OCI-M2 (cell line): ENCODE measurements around the gene KLHL3.

Experiments
- DNase-seq: peaks from one replicate; lab custom pipeline; 2025; ENCODE audit not compliant: unreplicated experiment; lab: John Stamatoyannopoulos, UW

The KLHL3 gene

DNA sequence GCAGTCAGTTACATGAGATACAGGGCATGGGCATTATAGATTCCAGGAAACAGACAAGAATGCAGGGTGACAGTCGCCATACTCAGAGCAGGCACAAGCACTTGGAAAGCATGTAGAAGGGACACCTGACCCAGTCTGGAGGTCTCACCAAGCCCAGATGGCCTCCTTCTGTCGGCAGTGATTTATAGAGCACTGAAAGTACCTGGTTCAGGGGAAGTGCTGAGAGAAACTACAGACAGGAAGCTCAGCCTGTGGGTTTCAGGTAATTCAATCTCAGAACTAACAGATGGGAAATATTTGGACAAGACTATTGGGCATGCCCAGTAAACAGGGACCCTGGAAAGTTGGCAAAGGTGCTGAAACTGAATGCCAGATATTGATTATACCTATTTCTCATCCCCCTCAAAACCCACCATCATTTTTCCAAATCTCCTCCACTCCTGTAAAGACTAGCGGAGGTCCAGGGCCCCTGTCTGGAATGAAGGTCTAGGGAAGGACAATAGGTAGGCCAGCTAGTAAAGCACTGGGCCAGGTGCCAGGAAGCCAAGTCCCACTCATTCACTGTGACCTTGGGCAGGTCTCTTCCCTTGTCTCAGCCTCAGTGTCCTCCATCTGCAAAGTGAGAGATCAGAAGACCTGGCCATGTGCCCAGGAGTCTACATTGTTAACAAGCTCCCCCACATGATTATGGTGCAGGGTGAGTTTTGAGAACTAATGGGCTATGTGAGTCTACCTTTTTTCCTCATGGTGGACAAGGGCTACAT is 26.9 kb downstream of the KLHL3 start:
- no peak for DNase-seq

DNA sequence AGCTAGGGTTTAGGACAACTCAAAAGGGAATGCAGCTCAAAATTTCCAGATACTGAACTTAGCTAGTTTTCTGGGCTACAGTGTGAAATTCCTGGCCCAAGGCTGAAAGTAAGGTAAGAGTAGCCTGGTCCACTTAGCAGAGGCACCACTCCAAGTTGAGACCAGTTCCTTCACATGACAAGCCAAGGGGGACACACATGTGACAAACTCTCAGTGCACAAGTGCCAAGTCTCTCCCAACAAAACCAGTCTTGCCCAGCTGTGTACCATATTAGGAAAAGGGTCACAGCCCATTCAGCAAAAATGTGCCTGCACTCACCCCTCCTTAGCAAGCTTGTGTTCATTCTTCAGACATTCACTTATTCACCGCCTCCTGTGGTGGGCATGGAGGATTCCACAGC is 27.8 kb downstream of the KLHL3 start:
- DNase-seq, result no peak

GRCh38 chr5:137706841-137707240 is 29.0 kb downstream of the KLHL3 start:
- no peak for DNase-seq

DNA sequence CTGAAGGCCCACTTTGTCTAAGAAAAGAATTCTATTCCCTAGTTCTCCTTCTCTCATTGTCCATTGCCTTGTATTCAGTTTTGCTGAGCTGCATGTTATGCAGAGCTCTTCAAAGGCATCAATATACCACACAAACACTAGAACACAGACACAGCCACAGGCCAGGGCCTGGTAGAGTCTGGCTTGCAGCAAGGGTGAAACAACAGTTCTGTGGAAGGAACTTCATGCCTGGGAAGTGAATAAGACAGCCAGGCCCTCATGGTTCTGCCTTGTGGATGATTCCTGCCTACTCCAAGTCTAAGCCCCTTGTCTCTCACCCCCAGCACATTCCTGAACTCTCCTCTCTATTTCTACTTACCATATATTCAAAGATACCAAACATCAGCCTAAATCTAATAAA is 30.8 kb downstream of the KLHL3 start:
- no peak for DNase-seq

DNA sequence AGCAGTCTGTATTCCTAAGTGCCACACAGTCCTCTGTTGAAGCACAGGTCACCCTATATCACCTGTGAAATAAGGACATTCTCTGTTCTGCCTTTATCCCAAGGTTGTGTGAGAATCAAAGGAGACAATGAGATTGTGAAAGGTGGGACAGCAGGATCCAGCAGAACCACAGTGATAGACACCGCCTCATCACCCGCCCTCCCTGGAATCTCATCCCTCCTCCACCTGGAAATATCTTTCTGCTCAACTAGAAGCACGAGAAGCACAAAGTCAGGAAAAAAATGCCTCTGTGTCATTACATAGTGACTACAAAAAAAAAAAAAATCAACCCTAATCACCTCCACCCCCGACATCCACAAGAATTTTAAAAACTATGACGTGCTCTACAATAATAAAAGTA is 32.3 kb downstream of the KLHL3 start:
- no peak for DNase-seq

DNA sequence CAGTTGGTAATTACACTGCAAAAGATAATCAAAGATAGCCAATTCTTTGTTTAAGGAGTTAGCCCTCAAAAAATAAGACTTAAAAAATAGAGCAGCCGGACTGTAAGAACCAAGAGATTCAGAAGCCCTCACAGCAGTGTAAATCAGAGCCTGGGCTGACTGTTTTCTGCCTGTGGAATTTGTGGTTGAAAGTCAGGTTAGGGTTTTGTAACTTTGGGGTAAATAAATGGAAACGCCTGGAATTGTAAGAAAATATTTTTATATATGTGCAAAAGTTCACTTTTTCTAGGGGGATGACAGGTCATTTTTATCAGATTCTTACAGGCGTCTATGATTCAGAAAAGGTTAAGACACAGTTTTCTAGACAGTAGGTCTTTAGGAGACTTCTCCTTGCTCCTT is 35.6 kb downstream of the KLHL3 start:
- DNase-seq, result no peak

DNA sequence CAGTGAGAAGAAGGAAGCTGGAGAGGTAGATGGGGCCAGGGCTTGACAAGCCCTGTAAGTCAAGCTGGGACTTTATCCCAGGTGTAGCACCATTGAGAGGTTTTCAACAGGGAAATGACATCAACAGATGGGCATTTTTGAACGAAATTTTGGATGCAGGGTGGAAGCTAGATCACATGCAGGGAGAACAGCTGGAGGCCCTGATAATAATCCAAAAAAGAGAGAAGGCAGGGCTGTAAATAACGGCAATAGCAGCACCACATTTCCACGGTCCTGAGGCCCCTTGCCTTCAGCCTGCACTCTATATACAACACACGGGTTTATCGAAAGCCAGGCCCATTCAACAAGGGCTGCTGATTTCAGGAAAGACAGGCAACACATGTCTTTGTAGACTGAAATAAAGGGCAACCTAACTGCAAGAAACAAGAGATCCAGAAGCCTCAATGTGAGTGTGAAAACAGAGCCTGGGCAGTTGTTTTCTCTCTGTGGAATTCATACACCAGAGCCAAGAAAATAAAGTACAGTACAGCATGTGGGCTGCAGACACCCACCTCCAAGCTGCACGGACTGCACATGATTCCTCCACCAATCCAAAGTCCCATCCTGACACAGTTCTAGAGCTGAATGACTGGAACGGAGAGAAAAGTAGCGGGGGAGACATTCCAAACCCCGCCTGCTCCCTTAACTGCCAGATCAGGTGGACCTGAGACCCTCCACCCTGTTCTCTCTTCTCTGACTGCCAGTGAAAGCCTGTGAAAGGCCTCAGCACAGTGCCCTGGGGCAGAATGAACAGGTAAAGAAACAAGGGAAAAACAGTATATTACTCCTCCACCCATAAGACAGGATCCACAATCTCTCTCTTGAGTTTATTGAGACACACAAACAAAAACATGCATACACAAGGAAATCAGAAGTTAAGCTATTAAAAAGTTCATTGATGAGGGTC is 36.3 kb downstream of the KLHL3 start:
- no peak for DNase-seq

DNA sequence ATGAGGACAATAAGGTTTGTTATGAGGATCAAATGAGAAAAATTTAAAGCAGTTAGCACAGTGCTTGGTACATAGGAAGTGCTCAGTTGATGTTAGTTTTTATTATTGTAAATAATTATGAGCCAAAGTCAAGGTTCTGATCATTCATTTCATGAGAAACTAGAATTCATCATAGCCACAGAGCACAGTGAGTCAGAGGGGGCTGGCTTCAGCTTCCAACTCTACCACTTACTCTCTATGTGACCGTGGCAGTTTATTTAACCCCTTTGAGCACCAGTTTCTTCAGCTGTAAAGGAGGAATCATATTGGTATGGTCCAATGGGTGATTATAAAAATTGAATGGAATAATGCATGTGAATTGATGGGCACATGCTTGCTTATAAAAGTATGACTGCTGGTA is 39.4 kb downstream of the KLHL3 start:
- no peak for DNase-seq

- DNase-seq, result peak; percentile 35
Observed at GRCh38 chr5:137695651-137696428, 40.0 kb downstream of the KLHL3 start.

DNA sequence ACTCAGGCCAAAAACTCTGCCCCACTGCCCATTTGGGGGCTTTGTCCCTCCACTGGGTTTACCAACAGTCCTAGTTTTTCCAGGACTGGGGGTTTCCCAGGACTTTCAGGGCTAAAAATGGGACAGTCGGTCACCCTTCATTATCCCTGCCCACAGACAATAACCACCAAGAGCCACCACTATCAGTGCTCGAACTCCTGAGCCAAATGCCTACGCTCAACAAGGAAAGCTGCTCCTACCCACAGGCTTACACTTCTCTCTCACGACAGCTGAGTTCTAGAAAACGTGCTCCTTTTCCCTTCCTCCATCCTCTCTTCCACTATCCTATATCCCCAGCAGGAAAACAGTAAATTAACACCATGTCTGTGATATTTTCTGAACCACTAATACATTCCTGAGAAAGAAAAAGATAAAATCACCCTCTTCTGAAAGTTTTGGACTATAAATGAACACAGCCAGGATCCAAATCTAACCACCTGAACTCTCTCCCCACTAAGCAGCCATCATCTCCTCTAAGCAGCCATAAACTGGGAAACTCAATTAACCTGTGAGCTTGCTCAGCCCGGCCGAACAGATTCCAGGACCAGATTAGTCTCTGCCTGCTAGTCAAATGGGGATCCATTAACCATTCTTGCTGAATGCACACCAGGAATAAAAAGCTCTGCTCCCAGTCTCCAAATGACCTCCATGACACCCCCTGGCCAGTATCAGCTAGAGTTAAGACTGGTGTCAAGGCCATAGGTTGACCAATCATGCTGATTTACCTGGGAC is 41.8 kb downstream of the KLHL3 start:
- DNase-seq, result no peak

- no peak for DNase-seq
Observed at GRCh38 chr5:137693307-137693950, 42.5 kb downstream of the KLHL3 start.

DNA sequence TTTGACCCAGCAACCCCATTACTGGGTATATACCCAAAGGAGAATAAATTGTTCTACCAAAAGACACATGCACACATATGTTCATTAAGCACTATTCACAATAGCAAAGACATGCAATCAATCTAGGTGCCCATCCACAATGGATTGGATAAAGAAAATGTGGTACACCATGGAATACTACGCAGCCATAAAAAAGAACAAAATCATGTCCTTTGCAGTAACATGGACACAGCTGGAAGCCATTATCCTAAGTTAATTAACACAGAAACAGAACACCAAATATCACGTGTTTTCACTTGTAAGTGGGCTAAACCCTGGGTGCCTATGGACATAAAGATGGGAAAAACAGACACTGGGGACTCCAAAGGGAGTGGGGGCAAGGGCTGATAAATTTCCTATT is 46.6 kb downstream of the KLHL3 start:
- no peak for DNase-seq

DNA sequence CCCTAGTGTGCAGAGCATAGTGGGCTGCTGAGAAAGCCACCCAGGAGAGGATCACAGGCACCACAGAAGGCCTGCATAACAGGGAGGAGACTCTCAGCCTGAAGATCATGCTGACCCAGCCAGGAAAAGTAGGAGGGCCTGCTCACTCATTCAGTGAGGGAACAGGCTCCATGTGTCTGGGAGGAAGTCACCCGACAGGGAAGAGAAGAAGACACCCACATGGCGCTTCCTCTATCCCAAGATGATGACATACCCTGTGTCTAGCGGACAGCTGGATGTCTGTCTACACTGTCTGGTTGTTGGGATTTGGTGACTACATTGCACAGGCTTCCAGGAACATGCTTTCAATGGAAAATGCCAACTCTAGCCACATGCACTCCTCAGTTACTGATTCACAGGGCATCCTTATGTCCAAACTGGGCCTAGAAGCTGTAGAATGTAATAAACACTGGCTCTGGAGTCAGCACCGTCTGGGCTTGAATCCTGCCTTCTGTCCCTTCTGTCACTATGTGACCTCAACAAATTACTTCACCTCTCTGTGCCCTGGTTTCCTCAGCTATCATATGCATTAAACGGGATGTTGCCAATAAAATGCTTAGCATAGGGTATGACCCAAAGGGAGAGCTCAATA is 47.6 kb downstream of the KLHL3 start:
- no peak for DNase-seq

- no peak for DNase-seq
Observed at GRCh38 chr5:137684761-137685160, 51.1 kb downstream of the KLHL3 start.

DNA sequence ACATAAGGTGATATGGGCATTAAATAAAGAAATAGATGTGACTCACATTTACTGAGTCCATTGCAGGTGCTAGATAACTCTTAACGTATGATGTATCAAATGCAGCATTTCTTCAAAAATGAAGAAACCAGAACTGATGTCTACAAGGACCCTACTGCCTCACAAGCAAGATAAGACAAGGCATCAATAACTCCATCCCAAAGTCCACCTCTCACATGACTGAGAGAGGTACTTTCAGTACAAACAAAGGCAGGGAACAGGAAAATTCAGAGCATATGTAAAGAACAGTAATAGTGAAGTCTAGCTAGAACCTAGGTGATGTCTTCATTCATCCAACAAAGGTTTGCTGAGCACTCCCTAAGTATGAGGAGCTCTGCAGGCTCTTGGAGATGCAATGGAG is 54.7 kb downstream of the KLHL3 start:
- no peak for DNase-seq

GRCh38 chr5:137679910-137680309 is 56.0 kb downstream of the KLHL3 start:
- DNase-seq, result no peak

GRCh38 chr5:137679195-137679594 is 56.7 kb downstream of the KLHL3 start:
- no peak for DNase-seq

DNA sequence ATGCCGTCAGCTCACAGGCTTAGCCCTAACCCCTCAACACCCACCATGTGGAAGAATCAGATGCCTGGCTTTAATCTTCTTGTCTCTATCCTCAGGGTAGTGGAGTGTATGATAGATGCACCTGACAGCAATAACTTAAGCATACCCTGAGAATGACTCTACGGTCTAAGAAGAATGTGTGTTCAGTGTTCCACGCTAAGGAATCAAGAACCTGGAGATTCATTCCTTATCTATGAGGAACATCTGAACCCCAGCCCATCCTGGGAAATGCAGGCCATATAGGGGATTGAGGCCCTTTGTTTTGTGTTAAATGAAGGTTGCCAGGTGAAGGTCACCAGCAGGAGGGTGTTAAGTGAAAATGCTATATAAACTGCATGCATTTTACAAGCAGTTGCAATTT is 63.0 kb downstream of the KLHL3 start:
- DNase-seq, result no peak

DNA sequence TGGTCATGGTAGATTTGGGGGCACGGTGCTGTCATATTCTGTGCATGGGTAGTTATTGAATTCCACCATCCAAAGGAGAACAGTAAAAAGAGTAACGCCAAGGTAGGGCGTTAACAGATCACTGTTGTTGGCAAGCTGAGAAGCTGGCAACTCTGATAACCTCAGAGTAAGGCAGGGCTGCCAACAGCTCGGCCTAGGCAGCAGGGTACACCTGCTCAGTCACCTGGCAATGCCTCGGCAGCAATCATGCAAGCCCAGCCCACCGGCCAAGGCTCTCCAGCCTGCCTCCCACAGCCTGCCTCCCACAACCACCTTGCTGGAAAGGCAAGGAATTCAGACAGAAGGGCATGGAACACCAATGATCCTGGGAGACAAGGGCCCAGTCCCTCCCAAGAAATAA is 63.9 kb downstream of the KLHL3 start:
- no peak for DNase-seq

DNA sequence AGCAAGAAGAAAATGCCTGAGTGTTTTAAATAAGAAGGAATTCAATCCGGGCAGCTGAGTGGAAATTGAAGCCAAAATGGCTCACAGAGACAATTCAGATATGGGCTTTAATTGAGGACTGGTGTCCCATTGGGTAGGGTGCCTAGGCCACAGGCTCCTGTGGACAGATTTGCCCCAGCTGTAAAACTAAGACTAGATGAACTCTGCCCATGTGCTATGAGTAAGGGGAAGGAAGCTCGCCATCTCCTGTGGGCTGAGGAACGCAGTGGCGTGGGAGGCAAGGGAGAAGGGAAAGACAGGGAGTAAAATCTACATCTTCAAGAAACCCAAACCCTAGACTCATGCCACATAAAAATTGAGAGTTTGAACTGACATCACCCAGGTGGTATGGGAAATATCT is 66.1 kb downstream of the KLHL3 start:
- no peak for DNase-seq
